HepG2 (cell line): ENCODE measurements around the gene RNF125. TPM values are rescaled to one million over a fixed set of nuclear protein-coding genes. Genes with fewer than 3 reads are reported as not detected.
A peak's percentile ranks its signal among the peaks of the same experiment; 100 is the strongest.

ENCODE experiments used
- HMG20A ChIP-seq: IDR thresholded peaks from 2 replicates; pipeline ENCODE4 v1.6.1; 2016; ENCODE audit warnings: borderline replicate concordance
- KDM4B ChIP-seq: sonication (generic); formaldehyde crosslinking; IDR thresholded peaks from 2 replicates; pipeline ENCODE4 v1.4.0; 2020; ENCODE audit warnings: missing genetic modification reagents
- MAF1 ChIP-seq: sonication (generic); formaldehyde crosslinking; IDR thresholded peaks from 2 replicates; pipeline ENCODE4 v1.5.0; 2020; ENCODE audit warnings: missing genetic modification reagents, borderline replicate concordance
- SNAI1 ChIP-seq: sonication (generic); formaldehyde crosslinking; IDR thresholded peaks from 2 replicates; pipeline ENCODE4 v1.5.0; 2020; ENCODE audit warnings: mild to moderate bottlenecking, missing genetic modification reagents, borderline replicate concordance
- TP53 ChIP-seq: sonication (generic); formaldehyde crosslinking; conservative IDR thresholded peaks from 2 replicates; pipeline ENCODE4 v1.4.0; 2020; ENCODE audit warnings: missing genetic modification reagents
- ZBTB40 ChIP-seq, 2 experiments: fragments of 450-650 bp in 1 of 2; sonication (generic) in 1 of 2; formaldehyde crosslinking in 1 of 2; IDR thresholded peaks; 2 replicates each; pipeline versions ENCODE4 v1.6.1 to v1.8.0; 2016 to 2022; ENCODE audit warnings: antibody characterized with exemption in 1 of 2, mild to moderate bottlenecking in 1 of 2, missing genetic modification reagents in 1 of 2
- ZNF143 ChIP-seq: sonication (generic); formaldehyde crosslinking; IDR thresholded peaks from 2 replicates; pipeline ENCODE4 v1.4.0; 2020; ENCODE audit warnings: missing genetic modification reagents
- ZNF768 ChIP-seq: sonication (generic); formaldehyde crosslinking; IDR thresholded peaks from 2 replicates; pipeline ENCODE4 v1.4.0; 2020; ENCODE audit warnings: missing genetic modification reagents
- polyA plus RNA-seq, 8 experiments: library from polyadenylated mRNA; depleted of rRNA in 3 of 8; stranded (reverse) in 7 of 8; unstranded in 1 of 8; fragments of >200 nt; fragmentation: Illumina TruSeq in 4 of 8; extraction: Trizol in 4 of 8; gene quantifications; 2 replicates each; pipeline versions ENCODE4 v1.2.1 to v1.2.3, GENCODE V29; 2011 to 2016; ENCODE audit warnings: low read depth in 4 of 8, missing spikeins in 1 of 8, mixed read lengths in 1 of 8; ENCODE audit not compliant: insufficient read depth in 1 of 8
- total RNA-seq, 5 experiments: library from RNA; depleted of rRNA; stranded (reverse); fragments of >200 nt; fragmentation: Illumina TruSeq; extraction: Trizol; gene quantifications; 2 replicates each; pipeline ENCODE4 v1.2.3, GENCODE V29; 2016; ENCODE audit warnings: low read depth in 1 of 5
- TF ChIP-seq, protein P1 (sequence below): sonication (generic); formaldehyde crosslinking; IDR thresholded peaks from 2 replicates; pipeline ENCODE4 v1.5.0; 2020; ENCODE audit warnings: mild to moderate bottlenecking, missing genetic modification reagents, borderline replicate concordance
- TF ChIP-seq, protein P2 (sequence below): sonication (generic); formaldehyde crosslinking; IDR thresholded peaks from 2 replicates; pipeline ENCODE4 v1.5.0; 2020; ENCODE audit warnings: missing genetic modification reagents

RNF125 gene
- total and polyA plus RNA-seq, 2 of the 13 experiments (the other 11 are each of a cell fraction or from before 2014, with no cell fraction given) = 0.58 to 1.8 TPM

GRCh38 chr18:32019251-32019948 lies 775 bp downstream of the RNF125 start (continued):
- TF ChIP-seq, protein P1, sequence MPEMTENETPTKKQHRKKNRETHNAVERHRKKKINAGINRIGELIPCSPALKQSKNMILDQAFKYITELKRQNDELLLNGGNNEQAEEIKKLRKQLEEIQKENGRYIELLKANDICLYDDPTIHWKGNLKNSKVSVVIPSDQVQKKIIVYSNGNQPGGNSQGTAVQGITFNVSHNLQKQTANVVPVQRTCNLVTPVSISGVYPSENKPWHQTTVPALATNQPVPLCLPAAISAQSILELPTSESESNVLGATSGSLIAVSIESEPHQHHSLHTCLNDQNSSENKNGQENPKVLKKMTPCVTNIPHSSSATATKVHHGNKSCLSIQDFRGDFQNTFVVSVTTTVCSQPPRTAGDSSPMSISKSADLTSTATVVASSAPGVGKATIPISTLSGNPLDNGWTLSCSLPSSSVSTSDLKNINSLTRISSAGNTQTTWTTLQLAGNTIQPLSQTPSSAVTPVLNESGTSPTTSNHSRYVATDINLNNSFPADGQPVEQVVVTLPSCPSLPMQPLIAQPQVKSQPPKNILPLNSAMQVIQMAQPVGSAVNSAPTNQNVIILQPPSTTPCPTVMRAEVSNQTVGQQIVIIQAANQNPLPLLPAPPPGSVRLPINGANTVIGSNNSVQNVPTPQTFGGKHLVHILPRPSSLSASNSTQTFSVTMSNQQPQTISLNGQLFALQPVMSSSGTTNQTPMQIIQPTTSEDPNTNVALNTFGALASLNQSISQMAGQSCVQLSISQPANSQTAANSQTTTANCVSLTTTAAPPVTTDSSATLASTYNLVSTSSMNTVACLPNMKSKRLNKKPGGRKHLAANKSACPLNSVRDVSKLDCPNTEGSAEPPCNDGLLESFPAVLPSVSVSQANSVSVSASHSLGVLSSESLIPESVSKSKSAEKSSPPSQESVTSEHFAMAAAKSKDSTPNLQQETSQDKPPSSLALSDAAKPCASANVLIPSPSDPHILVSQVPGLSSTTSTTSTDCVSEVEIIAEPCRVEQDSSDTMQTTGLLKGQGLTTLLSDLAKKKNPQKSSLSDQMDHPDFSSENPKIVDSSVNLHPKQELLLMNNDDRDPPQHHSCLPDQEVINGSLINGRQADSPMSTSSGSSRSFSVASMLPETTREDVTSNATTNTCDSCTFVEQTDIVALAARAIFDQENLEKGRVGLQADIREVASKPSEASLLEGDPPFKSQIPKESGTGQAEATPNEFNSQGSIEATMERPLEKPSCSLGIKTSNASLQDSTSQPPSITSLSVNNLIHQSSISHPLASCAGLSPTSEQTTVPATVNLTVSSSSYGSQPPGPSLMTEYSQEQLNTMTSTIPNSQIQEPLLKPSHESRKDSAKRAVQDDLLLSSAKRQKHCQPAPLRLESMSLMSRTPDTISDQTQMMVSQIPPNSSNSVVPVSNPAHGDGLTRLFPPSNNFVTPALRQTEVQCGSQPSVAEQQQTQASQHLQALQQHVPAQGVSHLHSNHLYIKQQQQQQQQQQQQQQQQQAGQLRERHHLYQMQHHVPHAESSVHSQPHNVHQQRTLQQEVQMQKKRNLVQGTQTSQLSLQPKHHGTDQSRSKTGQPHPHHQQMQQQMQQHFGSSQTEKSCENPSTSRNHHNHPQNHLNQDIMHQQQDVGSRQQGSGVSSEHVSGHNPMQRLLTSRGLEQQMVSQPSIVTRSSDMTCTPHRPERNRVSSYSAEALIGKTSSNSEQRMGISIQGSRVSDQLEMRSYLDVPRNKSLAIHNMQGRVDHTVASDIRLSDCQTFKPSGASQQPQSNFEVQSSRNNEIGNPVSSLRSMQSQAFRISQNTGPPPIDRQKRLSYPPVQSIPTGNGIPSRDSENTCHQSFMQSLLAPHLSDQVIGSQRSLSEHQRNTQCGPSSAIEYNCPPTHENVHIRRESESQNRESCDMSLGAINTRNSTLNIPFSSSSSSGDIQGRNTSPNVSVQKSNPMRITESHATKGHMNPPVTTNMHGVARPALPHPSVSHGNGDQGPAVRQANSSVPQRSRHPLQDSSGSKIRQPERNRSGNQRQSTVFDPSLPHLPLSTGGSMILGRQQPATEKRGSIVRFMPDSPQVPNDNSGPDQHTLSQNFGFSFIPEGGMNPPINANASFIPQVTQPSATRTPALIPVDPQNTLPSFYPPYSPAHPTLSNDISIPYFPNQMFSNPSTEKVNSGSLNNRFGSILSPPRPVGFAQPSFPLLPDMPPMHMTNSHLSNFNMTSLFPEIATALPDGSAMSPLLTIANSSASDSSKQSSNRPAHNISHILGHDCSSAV = no peak
- TF ChIP-seq, protein P2, sequence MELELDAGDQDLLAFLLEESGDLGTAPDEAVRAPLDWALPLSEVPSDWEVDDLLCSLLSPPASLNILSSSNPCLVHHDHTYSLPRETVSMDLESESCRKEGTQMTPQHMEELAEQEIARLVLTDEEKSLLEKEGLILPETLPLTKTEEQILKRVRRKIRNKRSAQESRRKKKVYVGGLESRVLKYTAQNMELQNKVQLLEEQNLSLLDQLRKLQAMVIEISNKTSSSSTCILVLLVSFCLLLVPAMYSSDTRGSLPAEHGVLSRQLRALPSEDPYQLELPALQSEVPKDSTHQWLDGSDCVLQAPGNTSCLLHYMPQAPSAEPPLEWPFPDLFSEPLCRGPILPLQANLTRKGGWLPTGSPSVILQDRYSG = no peak
- TF ChIP-seq HMG20A (CRISPR knock-in tag) = peak; percentile 55
- TF ChIP-seq ZBTB40 (IDR thresholded peaks at IDR 0.05) = no peak
- peak; percentile 28; the same call in 1 of the 2 replicates for TF ChIP-seq ZBTB40 (CRISPR knock-in tag; IDR thresholded peaks at IDR 0.05)
- peak; percentile 80 for TF ChIP-seq ZNF143 (CRISPR knock-in tag)
- 0 out of 2 replicates have a peak, but pooled peaks have one; percentile 51 for TF ChIP-seq TP53
- no peak for TF ChIP-seq ZNF768 (CRISPR knock-in tag)
- peak; percentile 86 for TF ChIP-seq SNAI1 (CRISPR knock-in tag)
- TF ChIP-seq KDM4B (CRISPR knock-in tag) = 0 out of 2 replicates have a peak, but pooled peaks have one; percentile 66
- no peak for TF ChIP-seq MAF1
